NB4 (cell line): Measurements from ENCODE around the gene OBSCN.

Source experiments
- DNase-seq: peaks from one replicate; pipeline ENCODE4 v3.0.0; 2010; ENCODE audit warnings: low read depth
- H3K4me3 ChIP-seq: one replicate; pipeline ENCODE4 v1.5.1; 2011; ENCODE audit warnings: mild to moderate bottlenecking, low read depth, low read length, moderate library complexity
- CTCF ChIP-seq: IDR thresholded peaks from one replicate; pipeline ENCODE4 v1.5.1; 2012; ENCODE audit warnings: low read depth, low read length
- MAX ChIP-seq: IDR thresholded peaks from 2 replicates; pipeline ENCODE4 v1.6.1; 2011; ENCODE audit warnings: low read depth, low read length
- MYC ChIP-seq: IDR thresholded peaks from 2 replicates; pipeline ENCODE4 v1.6.1; 2011; ENCODE audit warnings: low read depth, low read length
- POLR2A ChIP-seq: IDR thresholded peaks from 2 replicates; pipeline ENCODE4 v1.6.1; 2011; ENCODE audit warnings: mild to moderate bottlenecking; ENCODE audit not compliant: insufficient read length; ENCODE audit errors: extremely low read depth

The OBSCN gene

GRCh38 chr1:228161866-228162265, 46.0 kb upstream of the OBSCN start:
- no peak for DNase-seq
- TF ChIP-seq MYC (no peak), MAX (no peak), POLR2A (no peak), CTCF (no peak)

GRCh38 chr1:228162286-228163006, 45.4 kb upstream of the OBSCN start:
- DNase-seq: no peak
- H3K4me3 ChIP-seq: no peak overlapping the region
- TF ChIP-seq MYC: no peak
- no peak for TF ChIP-seq MAX
- TF ChIP-seq CTCF: no peak
- no peak for TF ChIP-seq POLR2A

More at GRCh38 chr1:228161866-228162265, 46.0 kb upstream of the OBSCN start:
- no peak overlapping the region for H3K4me3 ChIP-seq

- DNase-seq: no peak
- no peak for TF ChIP-seq MAX
- TF ChIP-seq MYC: no peak
- no peak for TF ChIP-seq CTCF
- no peak for TF ChIP-seq POLR2A
- H3K4me3 ChIP-seq: no peak overlapping the region
These were observed 44.7 kb upstream of the OBSCN start for GRCh38 chr1:228163007-228163753.

GRCh38 chr1:228163776-228164519, 43.9 kb upstream of the OBSCN start:
- no peak overlapping the region for H3K4me3 ChIP-seq
- DNase-seq: no peak
- TF ChIP-seq POLR2A: no peak
- TF ChIP-seq MAX: no peak
- no peak for TF ChIP-seq CTCF
- no peak for TF ChIP-seq MYC

- peak; percentile 75 for DNase-seq
- TF ChIP-seq POLR2A: no peak
- TF ChIP-seq MYC: peak; percentile 45; the same call in 1 of the 2 replicates
- TF ChIP-seq CTCF: no peak
- peak; percentile 68 for TF ChIP-seq MAX
- H3K4me3 ChIP-seq: peak overlapping the region; percentile 66
These were observed 43.1 kb upstream of the OBSCN start for GRCh38 chr1:228164561-228165371.
